HG03442 (cell line): ENCODE data around the gene CELSR1.
"Not testable (repeated sequence)": the region's sequence is repeated elsewhere in the genome, so short reads cannot be mapped to it uniquely, and the experiment has no call there.

ENCODE experiments used
- ATAC-seq: cut with Tn5 transposase; IDR thresholded peaks from one replicate; pipeline ENCODE4 v1.9.1; 2021; ENCODE audit warnings: mild to moderate bottlenecking, moderate library complexity; ENCODE audit not compliant: unreplicated experiment

CELSR1 gene

GRCh38 chr22:46407748-46408147 is 129.7 kb downstream of the CELSR1 start:
- ATAC-seq = no peak

- ATAC-seq = no peak
These were observed 130.6 kb downstream of the CELSR1 start for GRCh38 chr22:46406791-46407190.

GRCh38 chr22:46406349-46406748 is 131.1 kb downstream of the CELSR1 start:
- no peak for ATAC-seq

- ATAC-seq = no peak
These were observed 131.5 kb downstream of the CELSR1 start for GRCh38 chr22:46405901-46406300.

- not testable (repeated sequence) for ATAC-seq
These were observed 133.5 kb downstream of the CELSR1 start for GRCh38 chr22:46403880-46404279.

GRCh38 chr22:46402505-46402904 is 134.9 kb downstream of the CELSR1 start:
- no peak for ATAC-seq

- ATAC-seq = no peak
These were observed 136.1 kb downstream of the CELSR1 start for GRCh38 chr22:46401370-46401769.

GRCh38 chr22:46399251-46400024 is 138.0 kb downstream of the CELSR1 start:
- ATAC-seq = no peak

GRCh38 chr22:46397951-46398350 is 139.5 kb downstream of the CELSR1 start:
- ATAC-seq = no peak

- ATAC-seq = no peak
These were observed 139.9 kb downstream of the CELSR1 start for GRCh38 chr22:46397514-46397913.

- not testable (repeated sequence) for ATAC-seq
These were observed 140.4 kb downstream of the CELSR1 start for GRCh38 chr22:46397049-46397448.

GRCh38 chr22:46395145-46395544 is 142.3 kb downstream of the CELSR1 start:
- no peak for ATAC-seq

GRCh38 chr22:46394622-46395021 is 142.8 kb downstream of the CELSR1 start:
- no peak for ATAC-seq

- no peak for ATAC-seq
These were observed 143.5 kb downstream of the CELSR1 start for GRCh38 chr22:46393873-46394272.

GRCh38 chr22:46392137-46392844 is 145.1 kb downstream of the CELSR1 start:
- no peak for ATAC-seq

GRCh38 chr22:46391486-46392136 is 145.8 kb downstream of the CELSR1 start:
- no peak for ATAC-seq

- no peak for ATAC-seq
These were observed 146.6 kb downstream of the CELSR1 start for GRCh38 chr22:46390652-46391301.

- ATAC-seq = no peak
These were observed 147.2 kb downstream of the CELSR1 start for GRCh38 chr22:46390105-46390651.

GRCh38 chr22:46389081-46389480 is 148.3 kb downstream of the CELSR1 start:
- no peak for ATAC-seq

- no peak for ATAC-seq
These were observed 148.8 kb downstream of the CELSR1 start for GRCh38 chr22:46388647-46389046.

GRCh38 chr22:46387748-46388147 is 149.7 kb downstream of the CELSR1 start:
- no peak for ATAC-seq
